HG02588 (cell line): ENCODE data around the gene ADORA2A.

Experiments
- ATAC-seq: cut with Tn5 transposase; IDR thresholded peaks from one replicate; pipeline ENCODE4 v1.9.1; 2021; ENCODE audit warnings: mild to moderate bottlenecking, moderate library complexity; ENCODE audit not compliant: unreplicated experiment

ADORA2A gene

DNA sequence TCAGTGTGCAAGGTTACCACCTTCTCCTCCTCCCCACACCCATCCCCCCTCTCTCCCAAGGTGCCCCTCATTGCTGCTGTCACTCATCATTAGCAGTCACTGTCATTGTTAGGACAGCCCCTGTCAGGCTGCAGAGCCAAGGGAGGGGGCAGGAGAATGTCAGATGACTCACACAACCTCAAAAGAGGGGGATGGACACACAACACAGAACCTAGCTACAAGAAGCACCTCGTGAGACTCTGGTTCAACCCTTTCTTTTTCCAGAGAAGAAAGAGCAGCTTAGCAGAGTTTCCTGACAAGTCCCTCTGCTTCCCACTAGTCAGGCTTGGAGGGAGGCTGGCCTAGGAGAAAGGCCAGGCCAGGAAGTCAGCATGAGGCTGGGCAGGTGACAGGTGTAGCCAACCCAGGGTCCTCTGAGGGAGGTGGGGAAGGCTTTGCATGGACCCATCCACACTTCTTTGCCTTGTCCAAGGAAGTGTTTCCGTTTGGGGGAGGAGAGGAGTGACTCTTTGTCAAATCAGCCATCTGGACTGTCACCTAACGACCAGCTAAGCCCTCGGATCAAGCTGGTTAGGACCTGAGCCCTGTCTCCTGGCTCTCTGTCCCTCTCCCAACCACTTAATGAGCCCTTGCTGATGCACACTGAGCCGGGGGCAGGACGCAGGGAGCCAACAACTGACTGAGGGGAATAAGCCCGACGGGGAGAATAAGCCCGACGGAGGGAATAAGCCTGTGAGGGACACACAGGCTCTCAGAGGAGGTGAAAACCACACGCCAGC, 18.3 kb downstream of the ADORA2A start:
- ATAC-seq: no peak

DNA sequence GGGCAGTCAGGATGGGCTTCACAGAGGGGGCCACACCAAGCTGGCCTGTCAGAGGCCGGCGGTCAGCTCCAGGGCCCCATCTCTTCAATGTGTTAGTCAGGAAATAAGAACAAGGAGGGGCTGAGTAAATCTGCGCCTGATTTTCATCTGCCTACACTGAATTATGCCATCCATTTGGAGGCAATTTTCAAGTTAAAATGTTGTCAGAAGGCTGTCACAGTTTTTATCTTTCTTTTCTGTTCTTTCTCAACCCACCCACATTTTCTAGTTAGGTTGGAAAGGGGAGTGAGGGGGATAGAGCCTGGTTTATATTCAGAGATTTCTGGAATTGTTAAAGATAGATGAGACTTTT, 18.8 kb downstream of the ADORA2A start:
- no peak for ATAC-seq

DNA sequence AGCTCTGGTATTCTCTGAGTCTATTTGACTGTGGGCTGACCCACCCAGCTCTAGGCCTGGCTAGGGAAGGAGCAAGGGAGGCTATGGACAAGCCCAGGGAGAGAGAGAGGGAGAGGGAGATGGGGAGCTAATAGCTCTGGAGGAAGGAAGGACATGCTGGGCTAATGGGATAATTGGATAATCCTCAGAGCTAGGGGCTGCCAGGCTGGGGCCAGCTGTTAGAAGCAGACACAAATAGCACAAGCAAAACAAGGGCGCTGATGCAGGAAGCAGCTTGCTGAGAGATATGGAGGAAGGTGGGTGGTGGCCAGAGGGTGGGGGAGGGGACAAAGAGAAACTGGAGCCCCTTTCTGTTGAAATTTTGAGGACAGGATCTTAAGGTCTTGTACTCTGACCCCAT, 23.2 kb downstream of the ADORA2A start:
- no peak for ATAC-seq

DNA sequence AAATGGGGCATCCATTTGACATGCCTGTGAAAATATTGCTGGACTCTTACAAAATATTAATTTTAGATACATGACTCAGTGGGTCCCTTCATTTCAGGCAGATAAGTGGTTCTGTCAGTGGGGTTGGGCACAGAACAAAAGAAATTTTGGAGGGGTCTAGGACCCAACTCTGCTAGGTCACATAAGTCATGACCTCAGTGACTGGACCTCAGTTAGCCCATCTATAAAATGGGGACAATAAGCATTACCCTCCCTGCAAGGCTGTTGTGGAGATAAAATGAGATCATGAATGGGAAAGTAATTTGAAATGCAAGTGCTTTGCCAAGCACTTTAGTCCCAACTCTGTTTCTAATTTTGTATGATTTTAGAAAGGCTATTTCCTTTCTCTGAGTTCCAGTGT, 23.8 kb downstream of the ADORA2A start:
- no peak for ATAC-seq

DNA sequence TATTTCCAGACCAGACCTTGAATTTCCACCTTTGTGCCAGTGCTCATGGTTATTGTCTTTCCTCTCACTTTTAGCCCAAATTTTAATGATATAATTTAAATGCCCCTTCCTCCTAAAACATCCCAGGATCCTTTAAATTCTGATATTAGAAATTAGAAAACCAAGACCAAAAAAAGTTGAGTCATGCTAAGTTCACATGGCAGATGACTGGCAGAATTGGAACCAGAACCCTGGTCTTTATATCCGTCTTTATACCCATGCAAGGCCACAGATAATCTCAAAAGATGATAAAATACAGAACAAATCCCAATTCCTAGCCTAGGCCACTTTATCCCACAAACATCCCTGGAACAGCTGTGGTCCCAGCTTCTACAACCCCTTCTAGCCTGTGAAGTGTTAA, 26.5 kb downstream of the ADORA2A start:
- no peak for ATAC-seq

DNA sequence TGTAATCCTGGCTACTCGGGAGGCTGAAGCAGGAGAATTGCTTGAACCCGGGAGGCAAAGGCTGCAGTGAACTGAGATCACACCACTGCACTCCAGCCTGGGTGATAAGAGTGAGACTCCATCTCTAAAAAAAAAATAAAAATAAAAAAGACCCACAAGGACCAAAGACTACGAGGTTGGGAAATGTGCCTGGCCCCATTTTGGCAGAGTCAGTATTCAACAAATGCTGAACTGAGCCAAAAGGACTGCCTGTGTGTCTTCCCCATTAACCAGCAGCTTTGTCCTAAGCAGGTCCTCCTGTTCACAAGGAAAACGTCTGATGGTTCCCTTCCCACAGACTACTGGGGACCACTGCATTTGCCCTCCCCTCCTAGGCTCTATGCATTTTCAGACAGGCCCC, 27.6 kb downstream of the ADORA2A start:
- ATAC-seq: no peak

DNA sequence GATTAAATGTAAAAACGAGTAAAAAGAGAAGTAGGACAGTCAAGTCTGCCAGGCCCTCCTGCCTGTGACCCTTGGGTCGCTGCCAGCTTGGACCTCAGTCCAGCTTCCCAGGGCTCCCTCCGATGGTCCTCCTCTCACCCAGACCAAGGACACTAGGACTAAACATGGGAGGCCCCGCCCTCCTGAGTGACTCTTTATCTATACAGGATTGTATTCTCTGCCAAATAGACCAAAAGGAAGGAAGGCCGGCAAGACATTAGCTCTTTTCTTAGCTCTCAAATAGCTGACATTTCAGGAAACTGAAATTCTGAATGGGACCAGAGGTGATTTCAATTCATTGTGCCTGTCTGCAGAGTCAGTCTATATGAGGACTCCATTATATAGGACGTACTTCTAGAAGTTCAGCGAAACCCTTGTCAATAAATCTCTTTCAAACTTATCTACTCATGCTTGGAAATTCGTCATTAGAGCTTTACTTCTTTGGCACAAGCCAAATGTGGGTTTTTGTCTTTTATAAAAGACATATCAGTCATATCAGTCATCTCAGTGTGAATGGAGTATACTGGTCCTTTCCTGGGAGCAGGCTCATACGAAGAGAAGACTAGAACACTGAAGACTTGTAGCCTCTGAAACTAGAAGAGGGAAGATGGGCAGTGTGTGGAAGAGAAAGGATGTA, 28.5 kb downstream of the ADORA2A start:
- ATAC-seq: no peak

DNA sequence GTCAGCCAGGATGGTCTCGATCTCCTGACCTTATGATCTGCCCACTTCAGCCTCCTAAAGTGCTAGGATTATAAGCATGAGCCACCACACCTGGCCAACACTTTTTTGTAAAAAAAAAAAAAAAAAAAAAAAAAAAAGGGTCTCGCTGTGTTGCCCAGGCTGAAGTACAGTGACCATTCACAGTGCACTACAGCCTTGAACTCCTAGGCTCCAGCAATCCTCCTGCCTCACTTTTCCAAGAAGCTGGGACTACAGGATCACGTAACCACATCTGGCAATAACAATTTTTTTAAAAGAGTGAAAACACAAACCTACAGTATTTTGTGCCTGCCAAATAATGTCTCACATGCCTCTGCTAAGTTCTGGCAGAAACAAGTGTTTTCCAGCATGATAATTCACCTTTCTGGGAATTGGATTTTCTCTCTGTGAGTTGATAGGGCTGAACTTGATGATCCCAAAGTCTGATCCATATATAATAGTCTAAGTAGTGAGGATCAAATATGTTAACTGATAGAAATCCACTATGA, 30.6 kb downstream of the ADORA2A start:
- ATAC-seq: no peak

DNA sequence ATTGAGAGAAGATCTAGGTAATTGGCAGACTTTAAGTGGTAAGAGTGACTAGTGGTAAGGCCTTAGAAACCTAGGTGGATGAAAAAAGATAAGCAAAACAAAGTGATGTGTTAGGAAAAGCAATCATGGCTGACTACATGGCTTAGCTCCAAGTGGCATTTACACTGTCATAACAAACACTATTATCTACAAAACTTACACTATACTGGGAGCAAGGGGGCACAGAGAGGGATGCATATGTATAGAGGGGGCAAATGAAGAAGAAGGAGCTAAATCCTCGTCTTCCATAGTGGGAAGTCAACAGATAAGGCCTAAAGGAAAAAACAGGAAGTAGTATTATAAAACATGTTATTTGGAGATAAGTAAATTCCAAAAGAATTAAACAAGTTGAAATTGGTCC, 32.5 kb downstream of the ADORA2A start:
- no peak for ATAC-seq

DNA sequence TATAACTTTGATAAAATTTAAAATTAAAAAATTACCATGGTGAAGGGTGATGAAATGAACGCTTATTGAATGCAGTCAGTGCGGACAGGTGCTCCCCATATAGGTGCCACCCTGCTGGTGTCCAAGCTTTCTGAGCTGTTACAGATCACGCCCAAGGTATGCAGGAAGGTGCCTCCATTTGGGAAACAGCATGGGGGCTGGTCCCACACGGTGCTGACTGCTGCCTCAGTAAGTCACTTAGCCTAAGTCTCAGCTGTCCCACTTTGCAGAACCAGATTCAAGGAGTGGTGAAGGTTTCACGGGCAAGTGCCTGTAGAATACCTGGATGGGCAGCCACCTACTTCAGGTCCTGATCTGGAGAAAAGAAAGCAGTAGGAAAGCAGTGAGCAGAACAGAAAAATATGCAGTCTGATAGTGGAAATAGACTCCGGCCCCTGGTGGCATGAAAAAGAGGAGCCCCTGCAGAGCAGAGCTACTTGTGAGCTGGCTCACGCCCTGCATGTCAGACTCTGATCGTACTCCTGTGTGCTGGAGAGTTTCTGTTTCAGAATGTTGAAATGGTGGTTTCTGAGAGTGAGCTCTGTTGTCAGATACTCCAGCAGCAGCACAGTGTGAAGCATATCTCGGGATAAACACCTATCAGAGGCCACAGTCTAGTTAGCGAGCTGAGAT, 33.2 kb downstream of the ADORA2A start:
- ATAC-seq: no peak

DNA sequence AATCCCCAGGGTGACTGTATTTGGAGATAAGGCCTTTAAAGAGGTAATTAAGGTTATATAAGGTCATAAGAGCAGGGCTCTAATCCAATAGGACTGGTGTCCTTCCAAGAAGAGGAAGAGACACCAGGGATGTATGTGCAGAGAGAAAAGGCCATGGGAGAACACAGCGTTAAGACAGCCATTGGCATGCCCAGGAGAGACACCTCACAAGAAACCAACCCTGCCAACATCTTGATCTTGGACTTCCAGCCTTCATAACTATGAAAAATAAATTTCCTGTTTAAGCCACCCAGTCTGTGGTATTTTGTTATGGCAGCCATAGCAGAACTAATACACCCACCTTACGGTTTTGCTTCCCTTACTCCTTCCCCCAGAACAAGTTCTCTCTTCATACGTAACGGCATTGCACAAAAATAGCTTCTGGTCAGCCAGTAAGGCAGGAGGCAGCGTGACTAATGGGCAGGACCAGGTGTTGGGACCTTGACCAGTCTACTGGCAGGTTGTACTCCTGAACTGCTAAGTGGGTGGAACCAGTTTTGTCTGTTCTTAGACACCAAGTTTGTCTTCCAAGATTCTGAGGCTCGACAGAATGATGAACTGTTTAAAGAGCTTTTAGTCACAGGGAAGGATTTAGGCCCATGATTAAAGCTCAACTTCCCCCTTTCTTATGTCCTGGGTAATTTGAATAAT, 35.8 kb downstream of the ADORA2A start:
- no peak for ATAC-seq

DNA sequence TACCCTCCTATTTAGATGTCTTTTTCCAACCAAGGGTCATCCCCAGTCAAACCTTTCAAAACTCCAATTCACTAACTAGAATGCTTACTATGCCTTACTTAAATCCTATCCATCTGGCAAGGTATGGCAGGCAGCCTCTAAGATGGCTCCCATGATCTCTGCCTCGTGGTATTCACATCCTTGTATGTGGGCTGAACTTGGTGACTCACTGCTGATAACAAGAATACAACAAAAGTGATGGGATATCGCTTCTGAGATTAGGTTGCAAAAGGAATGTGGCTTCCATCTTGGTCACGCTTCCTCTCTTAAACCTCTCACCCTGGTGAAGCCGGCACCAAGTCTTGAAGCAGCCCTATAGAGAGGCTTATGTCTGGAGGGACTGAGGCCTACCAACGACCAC, 38.2 kb downstream of the ADORA2A start:
- no peak for ATAC-seq

DNA sequence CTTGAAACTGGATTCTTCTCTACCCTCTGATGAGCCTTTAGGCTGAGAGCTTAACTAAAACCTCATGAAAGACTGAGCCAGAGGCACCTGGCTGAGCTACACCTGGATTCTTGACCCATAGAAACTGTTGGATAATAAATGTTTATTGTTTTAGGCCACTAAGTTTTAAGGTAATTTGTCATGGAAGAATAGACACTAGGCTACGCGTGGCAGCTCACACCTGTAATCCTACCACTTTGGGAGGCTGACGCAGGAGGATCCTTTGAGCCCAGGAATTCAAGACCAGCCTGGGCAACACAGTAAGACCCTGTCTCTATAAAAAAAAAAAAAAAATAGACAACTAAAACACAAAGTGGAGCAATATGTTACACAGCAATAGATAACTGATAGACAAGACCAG, 38.6 kb downstream of the ADORA2A start:
- ATAC-seq: no peak

DNA sequence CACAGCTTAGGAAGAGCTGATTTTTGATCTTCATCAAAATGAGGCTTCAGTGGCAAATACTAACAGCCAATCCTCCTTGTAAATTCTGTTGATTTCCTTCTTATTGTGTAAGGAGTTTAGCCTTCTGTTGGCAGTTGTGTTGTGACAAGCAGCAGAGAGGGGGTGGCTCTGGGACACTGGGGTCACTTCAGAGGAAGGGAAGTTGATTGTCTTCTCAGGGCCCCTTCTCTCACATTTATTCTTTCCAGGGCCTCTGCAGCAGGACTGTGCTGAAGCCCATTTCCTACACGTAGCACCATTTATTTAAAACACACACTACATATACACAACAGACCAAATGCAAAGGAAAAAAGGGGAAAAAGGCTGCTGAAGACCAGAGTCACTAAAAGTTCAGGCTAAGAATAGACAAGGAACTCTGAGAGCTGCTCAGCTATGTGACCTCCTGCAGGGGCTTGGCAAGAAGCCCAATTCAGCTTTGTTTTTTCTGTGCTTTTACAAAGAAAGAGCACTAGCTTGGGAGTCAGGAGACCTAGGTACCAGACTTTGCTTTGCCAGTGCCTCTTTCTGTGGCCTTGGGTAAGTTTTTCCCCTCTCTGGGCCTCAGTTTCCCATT, 39.4 kb downstream of the ADORA2A start:
- ATAC-seq: no peak

DNA sequence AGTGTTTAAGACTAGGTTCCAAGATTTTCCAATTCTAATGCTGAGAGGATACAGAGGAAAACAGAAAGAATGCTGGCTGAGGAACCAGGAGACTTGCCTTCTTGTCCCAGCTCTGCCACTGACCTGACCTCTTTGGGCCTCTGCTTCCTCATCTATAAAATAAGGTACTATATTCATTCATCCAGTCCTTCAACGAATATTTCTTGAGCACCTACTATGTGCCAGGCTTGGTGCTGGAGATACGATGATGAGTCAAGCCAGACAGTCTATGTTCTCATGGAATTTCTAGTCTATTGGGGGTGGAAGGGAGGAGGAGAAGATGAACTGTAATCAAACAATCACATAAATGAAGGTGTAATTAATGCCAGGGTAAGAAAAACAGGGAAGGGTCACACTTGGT, 39.9 kb downstream of the ADORA2A start:
- ATAC-seq: no peak

DNA sequence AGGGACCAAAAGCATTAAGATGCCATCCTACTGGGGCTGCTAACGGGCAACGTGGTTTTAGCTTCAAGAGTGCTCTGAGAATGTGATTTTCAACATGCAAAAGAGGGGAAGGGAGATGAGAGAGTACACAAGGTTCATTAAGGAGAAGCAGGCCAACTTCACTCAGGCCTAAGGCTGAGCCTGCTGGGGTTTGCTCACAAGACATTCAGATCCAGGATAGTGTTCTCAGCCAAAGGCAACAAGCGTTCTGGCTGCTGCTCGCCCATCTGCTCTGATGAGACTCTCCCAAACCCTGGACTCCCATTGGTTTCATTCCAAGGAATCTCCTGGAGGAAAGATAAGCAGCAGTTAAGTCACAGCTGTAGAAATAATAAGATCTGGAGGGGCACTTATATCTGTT, 44.2 kb downstream of the ADORA2A start:
- ATAC-seq: no peak

DNA sequence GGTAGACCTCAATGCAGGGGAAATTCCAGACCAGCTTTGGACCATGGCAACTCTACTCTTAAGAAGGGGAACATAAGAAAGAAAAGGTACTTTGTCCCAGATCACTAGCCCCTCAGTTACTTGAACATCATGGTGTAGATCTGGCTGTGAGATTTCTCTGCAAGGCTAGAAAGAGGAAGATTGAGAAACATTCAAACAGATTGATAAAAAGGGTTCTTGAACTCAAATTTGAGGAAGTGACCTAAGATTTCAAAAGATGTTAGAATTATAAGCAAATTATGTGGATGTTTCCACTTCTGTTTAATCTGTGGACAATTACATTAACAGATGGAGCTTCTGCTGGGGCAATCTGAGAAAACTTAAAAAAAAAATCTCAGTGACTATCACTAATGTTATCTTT, 45.9 kb downstream of the ADORA2A start:
- no peak for ATAC-seq

DNA sequence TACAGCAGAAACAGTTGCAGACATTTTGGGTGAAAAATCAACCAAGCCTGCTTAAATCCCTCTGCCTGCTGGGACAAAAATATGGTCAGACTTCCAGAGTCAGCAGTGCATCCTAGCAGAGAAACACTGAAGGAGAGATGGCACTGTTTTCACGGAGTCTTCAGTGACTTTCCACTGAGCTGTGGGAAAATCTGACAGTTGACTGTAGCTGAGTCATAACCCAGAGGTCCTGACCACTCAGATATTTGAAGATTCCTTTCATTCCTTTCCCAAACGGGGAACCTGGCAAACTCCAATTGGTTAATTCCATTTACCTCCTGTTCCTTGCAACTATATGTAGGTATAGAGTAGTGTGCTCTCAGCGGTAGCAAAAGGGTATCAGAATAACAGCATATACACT, 46.8 kb downstream of the ADORA2A start:
- ATAC-seq: no peak

DNA sequence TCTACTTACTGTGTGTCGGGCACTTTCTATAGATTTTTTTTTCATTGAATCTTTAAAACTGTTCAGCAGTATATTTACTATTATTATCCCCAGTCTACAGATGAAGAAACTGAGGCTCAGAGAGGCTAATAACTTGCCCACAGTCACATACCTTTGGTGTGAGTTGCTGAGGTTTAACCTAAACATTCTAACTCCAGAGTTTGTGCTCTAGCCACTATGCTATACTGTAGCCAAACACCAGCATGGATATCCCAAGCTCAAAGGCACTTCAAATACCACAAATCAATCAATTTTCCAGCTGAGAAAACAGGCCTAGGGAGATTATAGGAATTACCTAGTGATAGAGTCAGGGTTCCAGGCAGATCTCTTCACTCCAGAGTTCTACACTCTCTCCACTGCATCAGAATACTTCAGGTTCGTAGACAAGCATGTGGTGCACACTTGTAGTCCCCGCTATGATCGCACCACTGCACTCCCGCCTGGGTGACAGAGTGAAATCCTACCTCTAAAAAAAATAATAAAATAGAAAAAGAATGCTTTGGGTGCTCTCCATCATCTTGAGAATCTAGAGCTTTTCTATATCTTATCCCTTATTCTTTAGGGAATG, 47.4 kb downstream of the ADORA2A start:
- no peak for ATAC-seq

DNA sequence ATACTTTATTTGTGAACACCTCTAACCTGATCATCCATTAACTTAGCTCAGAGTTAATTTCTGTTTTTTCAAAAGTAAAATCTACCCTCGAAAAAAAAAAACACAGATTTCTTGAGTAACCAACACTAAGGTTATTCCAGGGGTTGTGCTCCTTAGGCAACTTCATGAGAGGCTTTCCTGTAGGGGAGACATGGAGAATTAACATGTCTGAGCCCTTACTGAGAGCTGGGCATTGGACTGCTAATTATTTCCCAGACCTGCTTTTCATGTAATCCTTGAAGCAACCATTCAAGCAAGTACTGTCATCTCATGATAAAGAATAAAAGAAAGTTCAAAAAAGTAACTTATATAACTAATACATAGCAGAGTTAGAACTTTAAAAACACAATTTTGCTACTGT, 54.2 kb downstream of the ADORA2A start:
- no peak for ATAC-seq

DNA sequence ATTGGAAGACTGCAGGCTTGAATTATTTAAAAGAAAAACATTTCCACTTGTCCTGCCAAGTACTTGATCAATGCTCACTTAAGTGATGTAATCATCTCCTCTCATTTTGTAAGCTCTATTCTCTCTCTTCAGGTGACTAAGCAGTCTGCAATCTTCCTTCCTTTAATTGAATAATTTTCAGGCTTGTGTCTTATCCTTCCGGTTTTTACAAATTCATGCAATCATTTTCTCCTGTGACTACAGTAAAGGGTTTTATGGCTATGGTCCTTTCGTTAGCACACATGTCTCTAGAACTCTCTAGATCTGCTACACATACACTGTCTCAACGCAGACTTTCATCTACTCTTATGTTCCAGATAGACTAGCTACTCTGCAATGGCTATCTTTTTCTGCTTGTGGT, 55.2 kb downstream of the ADORA2A start:
- no peak for ATAC-seq
